ENCODE measurements around the gene EMP1.

The EMP1 gene

GRCh38 chr12:13196130-13196921 lies at the start of gene EMP1:
Gene EMP1, plus strand, starts transcription at chr12:13196726. Its CDS starts 14,785 bp downstream, at chr12:13211511.
- DNase-seq = no peak

- no peak for DNase-seq
Measured at GRCh38 chr12:13147688-13148484, 48.6 kb upstream of the EMP1 start.

- DNase-seq = no peak
Measured at GRCh38 chr12:13148485-13148847, 48.1 kb upstream of the EMP1 start.

- no peak for DNase-seq
Measured at GRCh38 chr12:13149411-13149810, 47.1 kb upstream of the EMP1 start.

GRCh38 chr12:13152281-13152680 lies 44.2 kb upstream of the EMP1 start:
- no peak for DNase-seq

GRCh38 chr12:13152756-13153155 lies 43.8 kb upstream of the EMP1 start:
- DNase-seq = no peak

- DNase-seq = no peak
Measured at GRCh38 chr12:13153180-13153579, 43.3 kb upstream of the EMP1 start.

GRCh38 chr12:13154027-13154538 lies 42.4 kb upstream of the EMP1 start:
- DNase-seq = no peak

GRCh38 chr12:13154831-13155230 lies 41.7 kb upstream of the EMP1 start:
- no peak for DNase-seq

- no peak for DNase-seq
Measured at GRCh38 chr12:13156277-13156676, 40.2 kb upstream of the EMP1 start.

GRCh38 chr12:13161172-13161571 lies 35.4 kb upstream of the EMP1 start:
- no peak for DNase-seq

- DNase-seq = no peak
Measured at GRCh38 chr12:13162904-13163303, 33.6 kb upstream of the EMP1 start.

- DNase-seq = no peak
Measured at GRCh38 chr12:13163868-13164635, 32.5 kb upstream of the EMP1 start.

GRCh38 chr12:13164921-13165616 lies 31.5 kb upstream of the EMP1 start:
- DNase-seq = no peak

GRCh38 chr12:13165617-13166041 lies 30.9 kb upstream of the EMP1 start:
- no peak for DNase-seq

GRCh38 chr12:13167226-13167625 lies 29.3 kb upstream of the EMP1 start:
- DNase-seq = no peak

GRCh38 chr12:13167906-13168305 lies 28.6 kb upstream of the EMP1 start:
- DNase-seq = no peak

GRCh38 chr12:13169272-13169671 lies 27.3 kb upstream of the EMP1 start:
- no peak for DNase-seq

GRCh38 chr12:13170892-13171490 lies 25.5 kb upstream of the EMP1 start:
- DNase-seq = no peak

- DNase-seq = no peak
Measured at GRCh38 chr12:13171921-13172859, 24.3 kb upstream of the EMP1 start.
